ENCODE measurements around the gene ZC3H14.
A peak's percentile ranks its signal among the peaks of the same experiment; 100 is the strongest.
"Not testable (repeated sequence)": the region's sequence is repeated elsewhere in the genome, so short reads cannot be mapped to it uniquely, and the experiment has no call there.

The ZC3H14 gene, protein sequence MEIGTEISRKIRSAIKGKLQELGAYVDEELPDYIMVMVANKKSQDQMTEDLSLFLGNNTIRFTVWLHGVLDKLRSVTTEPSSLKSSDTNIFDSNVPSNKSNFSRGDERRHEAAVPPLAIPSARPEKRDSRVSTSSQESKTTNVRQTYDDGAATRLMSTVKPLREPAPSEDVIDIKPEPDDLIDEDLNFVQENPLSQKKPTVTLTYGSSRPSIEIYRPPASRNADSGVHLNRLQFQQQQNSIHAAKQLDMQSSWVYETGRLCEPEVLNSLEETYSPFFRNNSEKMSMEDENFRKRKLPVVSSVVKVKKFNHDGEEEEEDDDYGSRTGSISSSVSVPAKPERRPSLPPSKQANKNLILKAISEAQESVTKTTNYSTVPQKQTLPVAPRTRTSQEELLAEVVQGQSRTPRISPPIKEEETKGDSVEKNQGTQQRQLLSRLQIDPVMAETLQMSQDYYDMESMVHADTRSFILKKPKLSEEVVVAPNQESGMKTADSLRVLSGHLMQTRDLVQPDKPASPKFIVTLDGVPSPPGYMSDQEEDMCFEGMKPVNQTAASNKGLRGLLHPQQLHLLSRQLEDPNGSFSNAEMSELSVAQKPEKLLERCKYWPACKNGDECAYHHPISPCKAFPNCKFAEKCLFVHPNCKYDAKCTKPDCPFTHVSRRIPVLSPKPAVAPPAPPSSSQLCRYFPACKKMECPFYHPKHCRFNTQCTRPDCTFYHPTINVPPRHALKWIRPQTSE

GRCh38 chr14:88562831-88563686, at the start of gene ZC3H14:
Gene ZC3H14, plus strand, starts transcription at chr14:88563037. Its CDS starts 97 bp downstream, at chr14:88563134.
- DNase-seq (ENCODE audit: low read depth in 4 of 4, low spot score in 1 of 4), result peak; percentile 58 to 80 (median 76)

GRCh38 chr14:88515499-88516221, 47.2 kb upstream of the ZC3H14 start:
- no peak for DNase-seq (ENCODE audit: low read depth in 4 of 4, low spot score in 1 of 4)

DNA sequence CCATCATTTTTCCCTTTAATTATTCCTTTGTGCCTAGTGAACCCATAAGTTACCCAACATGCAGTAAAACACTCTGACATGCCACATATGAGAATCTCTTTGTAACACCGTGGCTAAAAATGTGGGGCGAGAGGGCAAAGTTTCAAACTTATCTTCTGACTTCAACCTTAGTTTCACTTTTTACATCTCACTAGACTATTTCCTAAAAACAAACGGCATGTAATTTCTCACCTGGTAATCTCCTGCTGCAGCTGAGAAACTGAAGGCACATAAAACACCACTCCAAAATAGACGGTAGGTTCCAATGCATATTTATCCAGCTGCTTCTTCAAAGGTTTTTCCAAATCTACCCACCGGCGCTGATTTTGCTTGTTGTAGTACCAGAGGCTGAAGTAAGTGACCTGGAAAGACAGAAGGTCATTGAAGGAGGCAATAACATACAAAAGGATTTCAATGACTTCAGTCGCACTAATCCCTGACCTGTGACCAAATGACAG, 45.9 kb upstream of the ZC3H14 start:
- no peak for DNase-seq (ENCODE audit: low read depth in 4 of 4, low spot score in 1 of 4)

DNA sequence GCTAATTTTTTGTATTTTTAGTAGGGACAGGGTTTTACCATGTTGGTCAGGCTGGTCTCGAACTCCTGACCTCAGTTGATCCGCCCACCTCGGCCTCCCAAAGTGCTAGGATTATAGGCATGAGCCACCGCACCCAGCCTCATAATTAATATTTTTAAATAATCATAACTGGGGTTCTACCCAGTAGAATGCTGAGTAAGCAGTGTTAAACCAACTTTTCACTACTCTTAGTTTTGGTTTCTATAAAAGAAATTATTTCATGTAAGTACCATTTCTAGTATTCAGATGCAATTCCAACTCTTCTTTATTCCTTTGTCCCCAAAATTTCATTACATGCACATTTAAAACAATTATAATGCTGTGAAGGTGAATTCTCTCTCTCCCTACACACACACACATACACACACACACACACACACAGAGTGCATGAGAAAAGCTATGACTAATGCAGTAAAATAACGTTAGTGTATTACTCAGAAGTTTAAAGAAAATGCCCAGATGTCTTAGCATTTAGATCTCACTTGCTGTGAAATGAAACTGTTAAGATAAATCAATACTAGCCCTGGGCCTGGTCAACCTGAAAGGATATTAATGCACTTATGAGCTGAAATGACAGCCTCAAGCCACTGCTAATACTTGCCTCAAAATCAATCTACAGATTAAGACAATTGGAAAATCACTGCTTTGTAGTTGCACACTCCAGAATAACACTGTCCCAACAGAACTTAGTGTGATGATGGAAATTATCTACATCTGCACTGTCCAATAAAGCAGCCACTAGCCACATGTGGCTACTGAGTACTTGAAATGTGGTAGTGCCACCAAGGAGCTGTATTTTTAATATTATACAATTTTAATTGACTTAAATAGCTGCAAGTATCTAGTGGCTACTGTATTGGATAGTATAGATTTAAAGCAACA, 44.0 kb upstream of the ZC3H14 start:
- DNase-seq (ENCODE audit: low read depth in 4 of 4, low spot score in 1 of 4), result no peak

DNA sequence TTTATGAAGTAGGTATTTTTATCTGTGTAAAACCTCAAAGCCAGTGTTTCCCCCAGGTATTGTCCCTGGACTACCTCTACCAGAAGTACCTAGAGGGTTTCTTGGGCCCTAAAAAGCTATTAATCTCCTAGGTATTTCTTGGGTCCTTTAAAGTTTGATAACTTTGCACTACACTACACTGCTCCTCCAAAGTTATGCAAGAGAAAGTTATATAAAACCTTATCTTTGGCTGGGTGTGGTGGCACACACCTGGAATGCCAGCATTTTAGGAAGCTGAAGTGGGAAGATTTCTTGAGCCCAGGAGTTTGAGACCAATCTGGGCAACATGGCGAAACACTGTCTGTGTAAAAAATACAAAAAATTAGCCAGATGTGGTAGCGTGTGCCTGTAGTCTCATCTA, 42.9 kb upstream of the ZC3H14 start:
- DNase-seq (ENCODE audit: low read depth in 4 of 4, low spot score in 1 of 4), result no peak

DNA sequence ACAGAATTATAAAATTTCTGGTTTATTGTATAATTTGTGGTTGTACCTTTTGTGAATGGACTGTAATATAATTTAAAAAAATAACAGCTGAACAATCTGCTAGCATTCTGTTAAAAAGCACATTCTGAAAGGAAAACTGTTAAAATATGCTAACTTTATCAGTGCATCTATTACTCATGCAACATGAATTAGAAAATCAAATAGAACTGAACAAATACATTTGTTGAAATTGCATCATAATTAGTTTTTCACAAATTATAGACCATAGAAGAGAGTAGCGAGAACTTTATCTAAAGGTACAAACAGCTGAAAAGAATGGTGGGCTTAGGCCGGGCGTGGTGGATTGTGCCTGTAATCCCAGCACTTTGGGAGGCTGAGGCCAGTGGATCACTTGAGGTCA, 41.0 kb upstream of the ZC3H14 start:
- no peak for DNase-seq (ENCODE audit: low read depth in 4 of 4, low spot score in 1 of 4)

DNA sequence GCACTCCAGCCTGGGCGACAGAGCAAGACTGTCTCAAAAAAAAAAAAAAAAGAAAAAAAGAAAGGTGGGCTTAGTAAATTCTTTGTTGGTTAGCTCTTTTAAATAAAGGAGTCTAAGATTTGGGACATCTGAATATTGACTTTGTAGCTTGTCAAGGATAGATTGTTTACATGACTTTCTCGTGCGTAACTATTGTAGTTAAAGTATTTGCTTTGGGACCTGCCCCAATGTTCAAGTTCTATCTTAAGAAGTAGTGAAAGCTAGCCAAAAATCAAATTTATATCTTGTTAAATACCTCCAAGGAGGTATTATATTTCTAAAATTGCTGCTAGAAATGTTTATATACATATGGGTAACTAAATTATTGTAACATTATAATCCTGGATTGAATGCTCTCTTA, 40.4 kb upstream of the ZC3H14 start:
- DNase-seq (ENCODE audit: low read depth in 4 of 4, low spot score in 1 of 4), result no peak

DNA sequence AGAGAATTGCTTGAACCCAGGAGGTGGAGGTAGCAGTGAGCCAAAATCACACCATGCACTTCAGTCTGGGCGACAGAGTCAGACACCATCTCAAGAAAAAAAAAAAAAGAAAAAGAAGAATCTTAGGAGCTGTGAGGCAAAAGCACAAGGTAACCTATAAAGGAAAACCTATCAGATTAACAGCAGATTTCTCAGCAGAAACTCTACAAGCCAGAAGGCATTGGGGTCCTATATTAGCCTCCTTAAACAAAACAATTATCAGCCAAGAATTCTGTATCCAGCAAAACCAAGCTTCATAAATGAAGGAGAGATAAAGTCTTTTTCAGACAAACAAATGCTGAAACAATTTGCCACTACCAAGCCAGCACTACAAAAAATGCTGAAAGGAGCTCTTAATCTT, 32.9 kb upstream of the ZC3H14 start:
- not testable (repeated sequence) for DNase-seq (ENCODE audit: low read depth in 4 of 4, low spot score in 1 of 4)

DNA sequence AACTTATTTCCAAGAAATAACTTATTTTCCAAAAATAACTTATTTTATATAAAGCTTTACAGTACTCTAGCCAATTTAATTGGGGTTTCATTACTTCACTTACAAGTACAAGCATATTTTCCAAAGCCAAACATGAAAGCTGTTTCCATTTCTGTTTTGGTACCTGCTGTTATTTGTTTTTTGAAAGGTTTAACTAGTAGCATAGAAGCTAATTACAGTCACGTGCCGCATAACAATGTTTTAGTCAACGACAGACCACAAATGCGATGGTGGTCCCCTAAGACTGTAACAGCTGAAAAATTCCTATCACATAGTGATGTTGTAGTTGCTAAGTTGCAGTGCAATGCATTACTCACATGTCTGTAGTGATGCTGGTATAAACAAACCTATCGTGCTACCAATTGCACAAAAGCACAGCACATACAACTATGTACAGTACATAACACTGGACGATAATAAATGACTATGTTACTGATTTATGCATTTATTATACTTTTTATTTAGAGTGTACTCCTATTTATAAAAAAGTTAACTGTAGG, 29.7 kb upstream of the ZC3H14 start:
- no peak for DNase-seq (ENCODE audit: low read depth in 4 of 4, low spot score in 1 of 4)

GRCh38 chr14:88535149-88535548, 27.7 kb upstream of the ZC3H14 start:
- no peak for DNase-seq (ENCODE audit: low read depth in 4 of 4, low spot score in 1 of 4)

DNA sequence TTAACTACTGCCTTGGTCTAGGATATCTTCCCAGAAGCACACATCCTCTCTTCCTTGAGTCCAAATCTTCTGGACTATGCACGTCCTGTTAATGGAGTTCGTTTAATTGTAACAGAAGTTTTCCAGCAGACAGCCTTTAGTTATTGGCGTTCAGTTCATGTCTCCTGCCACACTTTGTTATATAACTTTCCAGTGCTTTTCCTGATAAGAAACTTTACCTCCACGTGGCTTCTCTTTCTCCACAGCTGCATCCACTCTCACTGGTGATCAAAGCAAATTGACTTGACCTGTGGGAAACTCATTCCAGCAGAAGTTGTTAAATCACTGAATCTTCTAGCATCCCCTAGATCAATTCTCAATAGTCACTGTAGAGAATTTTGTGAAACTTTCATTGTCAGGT, 27.0 kb upstream of the ZC3H14 start:
- DNase-seq (ENCODE audit: low read depth in 4 of 4, low spot score in 1 of 4), result no peak

GRCh38 chr14:88541324-88541723, 21.5 kb upstream of the ZC3H14 start:
- DNase-seq (ENCODE audit: low read depth in 4 of 4, low spot score in 1 of 4), result no peak

- DNase-seq (ENCODE audit: low read depth in 4 of 4, low spot score in 1 of 4), result no peak
Observed at GRCh38 chr14:88542857-88543795, 19.7 kb upstream of the ZC3H14 start.

DNA sequence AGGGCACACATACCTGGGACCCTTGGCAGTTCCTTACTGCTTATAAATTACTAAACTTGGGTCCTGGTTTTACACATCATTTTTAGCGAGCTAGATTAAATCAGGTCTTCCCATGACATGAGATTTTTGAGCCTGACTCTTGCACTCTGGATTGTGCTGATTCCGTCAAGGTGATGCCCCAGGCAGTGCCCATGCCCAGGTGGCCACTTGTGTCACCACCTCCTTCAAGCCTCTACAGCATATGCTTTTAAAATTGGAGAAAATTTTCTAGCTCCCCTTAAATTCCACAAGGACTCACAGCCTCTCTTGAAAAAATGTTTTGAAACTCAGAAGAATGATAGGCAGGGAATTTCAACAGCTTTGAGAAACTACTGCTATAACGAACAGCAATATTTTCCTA, 17.6 kb upstream of the ZC3H14 start:
- no peak for DNase-seq (ENCODE audit: low read depth in 4 of 4, low spot score in 1 of 4)

GRCh38 chr14:88546621-88547385, 16.0 kb upstream of the ZC3H14 start:
- no peak for DNase-seq (ENCODE audit: low read depth in 4 of 4, low spot score in 1 of 4)

DNA sequence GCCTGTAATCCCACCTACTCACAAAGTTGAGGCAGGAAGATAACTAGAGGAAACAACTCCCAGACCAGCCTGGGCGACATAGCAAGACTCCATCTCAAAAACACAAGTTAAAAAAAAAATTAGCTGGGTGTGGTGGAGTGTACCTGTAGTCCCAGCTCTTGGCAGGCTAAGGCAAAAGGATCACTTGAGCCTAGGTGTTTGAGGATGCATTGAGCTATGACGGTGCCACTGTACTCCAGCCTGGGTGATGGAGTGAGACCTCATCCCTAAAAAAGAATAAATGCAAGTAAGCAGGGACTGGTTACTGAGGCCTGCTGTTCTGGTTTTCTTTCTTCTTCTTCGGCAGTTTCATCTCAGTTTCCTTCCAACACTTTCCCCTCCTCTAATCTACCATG, 15.5 kb upstream of the ZC3H14 start:
- DNase-seq (ENCODE audit: low read depth in 4 of 4, low spot score in 1 of 4), result no peak

DNA sequence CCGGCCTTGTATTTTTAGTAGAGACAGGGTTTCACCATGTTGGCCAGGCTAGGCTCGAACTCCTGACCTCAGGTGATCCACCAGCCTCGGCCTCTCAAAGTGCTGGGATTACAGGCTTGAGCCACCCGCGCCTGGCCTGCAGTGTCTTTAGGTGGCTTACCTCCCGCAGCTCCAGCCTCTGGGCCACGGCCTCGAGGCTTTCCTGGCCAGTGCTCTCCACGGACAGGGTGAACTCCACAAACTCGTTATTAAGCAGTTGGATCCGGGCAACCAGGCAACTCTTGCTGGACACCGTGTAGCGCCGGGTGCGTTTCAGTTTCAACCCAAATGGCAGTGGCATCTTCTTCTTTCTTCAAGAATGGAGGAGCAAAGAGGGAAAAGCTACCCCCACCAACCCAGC, 12.8 kb upstream of the ZC3H14 start:
- DNase-seq (ENCODE audit: low read depth in 4 of 4, low spot score in 1 of 4), result no peak

All from stimulated activated CD4-positive, alpha-beta T cell treated with anti-CD3 and anti-CD28 coated beads, Interleukin-1b, Interleukin-23, amount 100 ng/mL, for 24 hours (primary cell).